GM12892 (cell line): ENCODE data around the gene CNOT6L.

Experiments used
- POLR2A ChIP-seq: IDR thresholded peaks from 2 replicates; pipeline ENCODE4 v1.6.1; 2011; ENCODE audit warnings: low read depth, low read length, control low read depth
- POLR2AphosphoS5 ChIP-seq: IDR thresholded peaks from 2 replicates; pipeline ENCODE4 v1.6.1; 2011; ENCODE audit warnings: low read depth, low read length, control low read depth
- TAF1 ChIP-seq: IDR thresholded peaks from 2 replicates; pipeline ENCODE4 v1.6.1; 2011; ENCODE audit warnings: low read depth, mild to moderate bottlenecking, control low read depth, low read length, borderline replicate concordance

GRCh38 chr4:77854431-77855111 lies 35.4 kb upstream of the CNOT6L start:
- TF ChIP-seq POLR2A (no peak), TAF1 (no peak), POLR2AphosphoS5 (no peak)
